Measurements from ENCODE around the gene CALM1.

DNA sequence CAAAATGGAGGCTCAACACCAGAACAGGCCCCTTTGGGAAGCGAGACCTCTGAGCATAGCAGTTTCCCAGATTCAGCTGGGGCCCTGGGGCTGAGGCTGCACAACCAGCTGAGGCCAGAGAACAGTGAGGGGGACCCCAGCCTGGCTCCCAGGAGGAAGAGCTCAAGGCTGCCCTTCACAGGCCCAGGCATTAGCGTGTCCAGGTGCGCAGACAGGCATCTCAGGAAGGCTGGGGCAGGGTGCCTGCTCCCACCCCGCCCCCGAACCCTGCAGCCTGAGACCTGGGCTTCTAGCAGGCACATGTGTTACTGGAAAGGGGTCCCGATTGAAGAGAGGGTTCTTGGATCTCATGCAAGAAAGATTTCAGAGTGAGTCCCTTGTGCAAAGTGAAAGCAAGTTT, 27.2 kb downstream of the CALM1 start:
- no peak for TF ChIP-seq EZH2 (IDR thresholded peaks at IDR 0.05)
- no peak for TF ChIP-seq POLR2AphosphoS5 (IDR thresholded peaks at IDR 0.05; ENCODE audit: borderline replicate concordance, low read depth, low read length)
